ENCODE data around the gene MTCH1.

- TF ChIP-seq CTCF (IDR thresholded peaks at IDR 0.05) = no peak
- no peak for TF ChIP-seq EZH2 (IDR thresholded peaks at IDR 0.05; ENCODE audit: borderline replicate concordance, insufficient read depth, low read depth, low read length, poor library complexity, severe bottlenecking)
Observed at GRCh38 chr6:36956446-36956820, 29.6 kb downstream of the MTCH1 start.
